ENCODE data around the gene TNFRSF1B.
"Not testable (repeated sequence)": the region's sequence is repeated elsewhere in the genome, so short reads cannot be mapped to it uniquely, and the experiment has no call there.

TNFRSF1B gene

GRCh38 chr1:12215118-12215961 lies 48.5 kb downstream of the TNFRSF1B start:
- no peak overlapping the region for H3K4me2 ChIP-seq
- no peak overlapping the region for H3K27ac ChIP-seq
- no peak overlapping the region for H2AFZ ChIP-seq (ENCODE audit: low read depth)
- H3K4me1 ChIP-seq (ENCODE audit: low read depth, poor library complexity, severe bottlenecking) = peaks cover 12% of the 10 kb centered on the region
- peaks cover 4% of the 10 kb centered on the region; the same call in 1 of the 2 replicates for H3K27me3 ChIP-seq (ENCODE audit: insufficient read depth, low read depth)
- H3K9ac ChIP-seq = no peak overlapping the region
- TF ChIP-seq CTCF (conservative IDR thresholded peaks at IDR 0.05; ENCODE audit: low read depth, low read length) = no peak
- no peaks in the 10 kb centered on the region for H4K20me1 ChIP-seq (ENCODE audit: insufficient read depth)
- H3K79me2 ChIP-seq (ENCODE audit: insufficient read depth, low read depth) = no peaks in the 10 kb centered on the region
- no peaks in the 10 kb centered on the region for H3K36me3 ChIP-seq (ENCODE audit: insufficient read depth)
- H3K4me3 ChIP-seq (IDR thresholded peaks at IDR 0.05; ENCODE audit: insufficient read depth, low read depth, low read length) = no peak overlapping the region

GRCh38 chr1:12219800-12220199 lies 53.0 kb downstream of the TNFRSF1B start:
- no peaks in the 10 kb centered on the region for H3K36me3 ChIP-seq (ENCODE audit: insufficient read depth)
- no peak overlapping the region for H2AFZ ChIP-seq (ENCODE audit: low read depth)
- no peak overlapping the region for H3K4me3 ChIP-seq (IDR thresholded peaks at IDR 0.05; ENCODE audit: insufficient read depth, low read depth, low read length)
- H3K27ac ChIP-seq = no peak overlapping the region
- TF ChIP-seq CTCF (conservative IDR thresholded peaks at IDR 0.05; ENCODE audit: low read depth, low read length) = no peak
- H3K27me3 ChIP-seq (ENCODE audit: insufficient read depth, low read depth) = peaks cover 2% of the 10 kb centered on the region; the same call in 1 of the 2 replicates
- no peak overlapping the region for H3K4me2 ChIP-seq
- H4K20me1 ChIP-seq (ENCODE audit: insufficient read depth) = no peaks in the 10 kb centered on the region
- H3K79me2 ChIP-seq (ENCODE audit: insufficient read depth, low read depth) = no peaks in the 10 kb centered on the region
- H3K9ac ChIP-seq = no peak overlapping the region
- H3K4me1 ChIP-seq (ENCODE audit: low read depth, poor library complexity, severe bottlenecking) = no peaks in the 10 kb centered on the region

- no peaks in the 10 kb centered on the region; the same call in 1 of the 2 replicates for H3K27me3 ChIP-seq (ENCODE audit: insufficient read depth, low read depth)
- no peaks in the 10 kb centered on the region for H4K20me1 ChIP-seq (ENCODE audit: insufficient read depth)
These were observed 54.1 kb downstream of the TNFRSF1B start for GRCh38 chr1:12220890-12221289.

GRCh38 chr1:12222700-12223099 lies 55.9 kb downstream of the TNFRSF1B start:
- not testable (repeated sequence) for H3K4me1 ChIP-seq (ENCODE audit: low read depth, poor library complexity, severe bottlenecking); H3K79me2 ChIP-seq (ENCODE audit: insufficient read depth, low read depth); H3K4me2 ChIP-seq; H4K20me1 ChIP-seq (ENCODE audit: insufficient read depth); H3K4me3 ChIP-seq (IDR thresholded peaks at IDR 0.05; ENCODE audit: insufficient read depth, low read depth, low read length); H3K27me3 ChIP-seq (ENCODE audit: insufficient read depth, low read depth); H2AFZ ChIP-seq (ENCODE audit: low read depth); H3K36me3 ChIP-seq (ENCODE audit: insufficient read depth); H3K27ac ChIP-seq; H3K9ac ChIP-seq

More at GRCh38 chr1:12220890-12221289, 54.1 kb downstream of the TNFRSF1B start:
- no peaks in the 10 kb centered on the region for H3K36me3 ChIP-seq (ENCODE audit: insufficient read depth)
- H3K4me1 ChIP-seq (ENCODE audit: low read depth, poor library complexity, severe bottlenecking) = no peaks in the 10 kb centered on the region
- no peak overlapping the region for H3K4me2 ChIP-seq
- H2AFZ ChIP-seq (ENCODE audit: low read depth) = no peak overlapping the region
- no peaks in the 10 kb centered on the region for H3K79me2 ChIP-seq (ENCODE audit: insufficient read depth, low read depth)
- H3K9ac ChIP-seq = no peak overlapping the region
- no peak overlapping the region for H3K27ac ChIP-seq
- no peak overlapping the region for H3K4me3 ChIP-seq (IDR thresholded peaks at IDR 0.05; ENCODE audit: insufficient read depth, low read depth, low read length)
- no peak for TF ChIP-seq CTCF (conservative IDR thresholded peaks at IDR 0.05; ENCODE audit: low read depth, low read length)

GRCh38 chr1:12224092-12224491 lies 57.3 kb downstream of the TNFRSF1B start:
- H3K9ac ChIP-seq; H3K27me3 ChIP-seq (ENCODE audit: insufficient read depth, low read depth); H3K4me2 ChIP-seq; H2AFZ ChIP-seq (ENCODE audit: low read depth); H3K4me1 ChIP-seq (ENCODE audit: low read depth, poor library complexity, severe bottlenecking); H3K4me3 ChIP-seq (IDR thresholded peaks at IDR 0.05; ENCODE audit: insufficient read depth, low read depth, low read length); H3K27ac ChIP-seq; H4K20me1 ChIP-seq (ENCODE audit: insufficient read depth); H3K79me2 ChIP-seq (ENCODE audit: insufficient read depth, low read depth); H3K36me3 ChIP-seq (ENCODE audit: insufficient read depth): not testable (repeated sequence)

Data from KMS-11 (cell line).